GM04504 (cell line): ENCODE data around the gene SUPT5H.
A peak's percentile ranks its signal among the peaks of the same experiment; 100 is the strongest.

ENCODE experiments used
- DNase-seq: peaks from one replicate; pipeline ENCODE4 v3.0.0-alpha.2; 2012; ENCODE audit warnings: low read depth

Gene SUPT5H

DNA sequence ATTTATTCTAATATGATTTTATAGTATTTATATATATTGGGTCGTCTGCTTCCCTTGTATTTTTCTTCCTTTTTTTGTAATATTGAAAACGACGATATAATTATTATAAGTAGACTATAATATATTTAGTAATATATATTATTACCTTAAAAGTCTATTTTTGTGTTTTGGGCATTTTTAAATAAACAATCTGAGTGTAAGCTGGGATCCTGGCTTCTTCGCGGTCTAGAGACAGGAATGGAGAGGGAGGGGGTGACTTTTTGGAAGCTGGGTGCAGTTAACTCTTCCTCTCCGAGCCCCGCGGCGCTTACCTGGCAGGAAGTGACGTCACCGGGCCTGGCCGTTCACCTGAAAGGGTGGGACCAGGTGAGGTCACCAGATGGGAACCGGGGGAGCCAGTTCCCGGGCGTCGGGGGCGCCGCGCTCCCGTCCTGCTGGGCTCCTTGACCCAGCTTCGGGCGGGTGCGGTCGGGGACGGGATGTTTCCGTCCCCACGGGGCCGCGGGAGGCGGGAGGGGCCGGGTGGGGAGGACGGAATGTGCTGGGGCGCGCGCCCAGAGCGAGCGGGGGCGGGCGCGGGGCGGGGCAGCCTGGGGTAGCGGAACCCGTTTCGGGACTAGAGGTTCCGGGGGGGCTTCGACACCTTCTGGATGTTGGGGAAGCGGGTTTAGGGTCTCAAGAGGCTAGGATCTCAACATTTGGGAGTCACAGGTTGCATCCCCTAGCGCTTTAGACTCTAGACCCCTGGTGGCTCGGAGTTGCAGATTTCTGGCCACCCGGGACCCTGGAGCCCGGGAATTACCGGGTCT is 36.0 kb upstream of the SUPT5H start:
- DNase-seq, result no peak

- DNase-seq, result no peak
Measured at GRCh38 chr19:39410017-39410830, 35.2 kb upstream of the SUPT5H start.

GRCh38 chr19:39410831-39411080 is 34.6 kb upstream of the SUPT5H start:
- DNase-seq, result no peak

DNA sequence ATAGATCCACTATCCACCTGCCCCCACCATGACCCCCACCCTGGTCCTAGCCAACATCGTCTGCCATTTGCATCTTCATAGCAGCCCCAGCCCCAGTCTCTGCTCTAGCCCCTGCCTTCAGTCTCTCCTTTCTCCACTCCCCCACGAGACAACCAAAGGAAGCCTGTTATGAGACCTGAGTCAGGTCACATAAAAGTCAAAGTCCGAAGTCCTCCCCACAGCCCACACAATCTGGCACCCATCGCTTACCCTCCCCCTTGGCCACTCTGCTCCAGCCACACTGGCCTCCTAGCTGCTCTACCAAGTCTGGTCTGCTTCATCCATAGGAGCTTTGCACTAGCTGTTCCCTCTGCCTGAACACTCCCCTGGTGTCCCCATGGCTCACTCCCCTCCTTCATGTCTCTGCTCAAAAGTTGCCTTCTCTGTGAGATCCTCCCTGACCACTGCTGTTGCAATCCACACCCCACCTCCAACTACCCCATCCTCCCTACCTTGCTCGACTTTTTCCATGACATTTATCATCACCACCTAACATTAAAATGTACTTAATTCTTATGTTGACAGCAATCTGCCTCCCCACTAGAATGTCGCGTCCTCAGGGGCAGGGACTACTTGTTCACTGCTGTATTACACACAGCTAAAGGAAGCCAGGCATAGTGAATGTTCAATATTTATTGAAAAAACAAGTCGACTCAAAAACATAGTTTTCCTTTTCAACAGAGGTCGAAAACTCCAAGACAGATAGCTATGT is 34.1 kb upstream of the SUPT5H start:
- no peak for DNase-seq

DNA sequence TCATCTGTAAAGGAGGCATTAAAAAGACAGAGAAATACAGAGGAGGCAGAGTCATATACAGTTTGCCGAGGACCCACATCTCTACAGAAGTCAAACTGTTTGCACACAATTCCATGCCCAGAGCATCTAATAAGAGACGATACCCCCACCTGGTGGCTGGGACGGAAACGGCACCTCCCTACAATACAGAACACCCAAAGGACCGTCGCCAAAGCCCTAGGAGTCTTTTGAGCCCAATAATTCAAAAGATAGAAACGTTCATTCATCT is 33.6 kb upstream of the SUPT5H start:
- peak; percentile 91 for DNase-seq

- peak; percentile 100 for DNase-seq
Measured at GRCh38 chr19:39412100-39412866, 33.1 kb upstream of the SUPT5H start, which contains the start of gene PLEKHG2. Gene PLEKHG2, plus strand, starts transcription at chr19:39412669. Its CDS starts 1,418 bp downstream, at chr19:39414087.

DNA sequence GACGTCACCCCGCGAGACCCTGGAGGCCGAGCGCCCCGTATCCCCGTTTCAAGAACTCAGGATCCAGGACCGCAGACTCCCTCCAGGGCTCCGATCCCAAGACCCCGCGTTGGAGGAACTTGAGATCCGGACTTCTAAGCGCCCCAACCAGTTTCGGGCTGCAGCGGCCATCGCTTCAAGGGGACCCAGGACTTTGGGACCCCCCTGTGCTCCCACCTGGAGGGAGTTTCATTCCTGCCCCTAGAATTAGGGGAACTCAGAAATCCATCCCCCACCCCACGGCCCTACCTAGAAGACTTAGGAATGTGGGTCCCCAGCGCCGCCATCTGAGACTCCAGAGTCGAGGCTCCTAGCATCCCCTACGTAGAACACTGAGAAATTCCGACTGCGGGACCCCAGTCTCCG is 32.5 kb upstream of the SUPT5H start:
- no peak for DNase-seq

DNA sequence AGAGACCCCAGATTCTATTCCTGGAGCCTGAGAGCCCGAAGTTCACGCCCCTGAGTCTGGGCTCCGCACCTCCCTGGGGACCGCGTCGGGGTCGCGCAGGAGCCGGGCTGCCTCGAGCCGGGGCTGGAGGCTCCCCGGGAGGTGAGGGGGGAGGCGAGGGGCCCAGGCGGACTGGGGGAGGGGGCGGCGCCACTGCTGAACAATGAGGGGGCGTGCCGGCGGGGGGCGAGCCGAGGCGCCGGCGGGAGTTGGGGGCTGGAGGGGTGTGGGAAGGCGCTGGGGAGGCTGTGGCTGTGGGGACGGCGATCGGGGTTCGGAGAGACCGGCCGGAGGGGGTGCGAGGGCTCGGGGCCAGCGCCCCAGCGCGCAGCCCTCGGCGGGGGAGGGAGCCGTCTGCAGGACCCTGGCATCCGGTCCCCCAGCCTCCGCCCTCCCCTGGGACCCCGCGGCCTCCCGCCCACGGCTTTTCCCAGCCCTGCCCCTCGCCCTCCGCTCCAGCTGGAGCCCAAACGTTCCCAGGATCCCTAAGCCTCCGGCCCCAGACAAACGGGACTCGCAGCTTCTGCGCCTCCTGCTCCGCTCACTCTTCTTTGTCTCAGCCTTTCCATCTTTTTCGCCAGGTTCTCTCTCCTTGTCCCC is 32.0 kb upstream of the SUPT5H start:
- DNase-seq, result no peak

GRCh38 chr19:39413911-39414608 is 31.3 kb upstream of the SUPT5H start:
- no peak for DNase-seq

- no peak for DNase-seq
Measured at GRCh38 chr19:39415111-39416046, 30.0 kb upstream of the SUPT5H start.

- no peak for DNase-seq
Measured at GRCh38 chr19:39416152-39417120, 28.9 kb upstream of the SUPT5H start.

- no peak for DNase-seq
Measured at GRCh38 chr19:39417463-39418181, 27.8 kb upstream of the SUPT5H start.

- DNase-seq, result no peak
Measured at GRCh38 chr19:39419003-39419402, 26.4 kb upstream of the SUPT5H start.

GRCh38 chr19:39420769-39421168 is 24.6 kb upstream of the SUPT5H start:
- DNase-seq, result no peak

DNA sequence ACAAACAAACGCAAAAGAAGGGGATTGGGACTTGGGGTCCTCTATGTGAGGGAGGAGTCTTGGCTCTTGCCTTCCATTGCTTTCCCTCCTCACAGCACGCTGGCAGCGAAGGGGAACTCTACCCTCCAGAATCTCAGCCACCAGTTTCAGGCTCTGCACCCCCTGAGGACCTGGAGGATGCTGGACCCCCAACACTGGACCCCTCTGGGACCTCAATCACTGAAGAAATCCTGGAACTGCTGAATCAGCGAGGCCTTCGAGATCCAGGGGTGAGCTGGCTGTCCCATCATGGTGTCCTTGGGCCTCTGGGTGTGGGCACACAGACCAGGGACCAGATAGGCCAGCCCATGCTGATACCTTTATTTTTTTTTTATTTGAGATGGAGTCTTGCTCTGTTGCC is 23.4 kb upstream of the SUPT5H start:
- DNase-seq, result no peak

DNA sequence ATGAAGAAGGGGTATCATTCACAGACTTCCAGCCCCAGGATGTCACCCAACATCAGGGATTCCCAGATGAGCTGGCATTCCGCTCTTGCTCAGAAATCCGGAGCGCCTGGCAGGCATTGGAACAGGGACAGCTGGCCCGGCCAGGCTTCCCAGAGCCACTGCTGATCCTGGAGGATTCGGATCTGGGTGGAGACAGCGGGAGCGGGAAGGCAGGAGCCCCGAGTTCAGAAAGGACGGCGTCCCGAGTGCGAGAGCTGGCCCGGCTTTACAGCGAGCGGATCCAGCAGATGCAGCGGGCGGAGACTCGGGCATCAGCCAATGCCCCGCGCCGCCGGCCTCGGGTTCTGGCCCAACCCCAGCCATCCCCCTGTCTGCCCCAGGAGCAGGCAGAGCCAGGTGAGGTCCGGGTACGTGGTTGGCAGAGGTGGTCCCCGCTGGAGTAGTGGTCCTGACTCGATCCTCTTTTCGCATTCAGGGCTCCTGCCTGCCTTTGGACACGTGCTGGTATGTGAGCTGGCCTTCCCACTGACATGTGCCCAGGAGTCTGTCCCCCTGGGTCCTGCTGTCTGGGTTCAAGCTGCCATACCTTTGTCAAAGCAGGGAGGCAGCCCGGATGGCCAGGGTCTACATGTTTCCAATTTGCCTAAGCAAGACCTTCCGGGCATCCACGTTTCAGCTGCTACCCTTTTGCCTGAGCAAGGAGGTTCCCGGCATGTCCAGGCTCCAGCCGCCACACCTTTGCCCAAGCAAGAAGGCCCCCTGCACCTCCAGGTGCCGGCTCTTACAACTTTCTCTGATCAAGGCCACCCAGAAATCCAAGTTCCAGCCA is 21.9 kb upstream of the SUPT5H start:
- DNase-seq, result no peak

DNA sequence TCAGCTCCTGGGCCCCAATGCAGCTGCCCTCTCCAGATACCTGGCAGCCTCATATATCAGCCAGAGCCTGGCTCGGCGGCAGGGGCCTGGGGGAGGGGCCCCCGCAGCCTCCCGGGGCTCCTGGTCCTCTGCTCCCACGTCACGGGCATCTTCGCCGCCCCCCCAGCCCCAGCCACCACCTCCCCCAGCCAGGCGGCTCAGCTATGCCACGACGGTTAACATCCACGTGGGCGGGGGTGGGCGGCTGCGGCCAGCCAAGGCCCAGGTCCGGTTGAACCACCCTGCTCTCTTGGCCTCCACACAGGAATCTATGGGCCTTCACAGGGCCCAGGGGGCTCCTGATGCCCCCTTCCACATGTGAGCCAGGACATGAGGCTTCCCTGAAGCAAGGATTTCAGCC is 20.4 kb upstream of the SUPT5H start:
- no peak for DNase-seq
